HG02884 (cell line): ENCODE measurements around the gene HHAT.
"Not testable (repeated sequence)": the region's sequence is repeated elsewhere in the genome, so short reads cannot be mapped to it uniquely, and the experiment has no call there.

Experiments
- ATAC-seq: cut with Tn5 transposase; IDR thresholded peaks from one replicate; pipeline ENCODE4 v1.9.1; 2021; ENCODE audit warnings: mild to moderate bottlenecking, moderate library complexity; ENCODE audit not compliant: unreplicated experiment

Gene HHAT

GRCh38 chr1:210627755-210628154 lies 299.1 kb downstream of the HHAT start:
- no peak for ATAC-seq

DNA sequence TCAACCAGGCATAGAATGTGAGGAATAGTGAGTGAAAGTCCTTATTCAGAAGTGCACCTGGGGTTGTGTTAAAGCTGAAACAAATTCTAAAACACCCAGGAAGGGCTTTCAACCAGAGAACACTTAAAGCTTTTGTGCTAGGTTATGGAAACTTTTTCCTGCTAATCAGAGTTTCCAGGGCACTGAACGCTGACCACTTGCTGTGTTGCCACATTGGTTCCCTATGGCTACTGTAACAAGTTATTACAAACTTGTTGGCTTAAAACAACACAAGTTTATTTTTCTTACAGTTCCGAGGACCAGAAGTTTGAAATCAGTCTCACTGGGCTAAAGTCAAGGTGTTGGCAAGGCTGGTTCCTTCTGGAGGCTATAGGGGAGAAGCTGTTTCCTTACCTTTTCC lies 300.6 kb downstream of the HHAT start:
- ATAC-seq, result no peak

GRCh38 chr1:210631399-210631798 lies 302.7 kb downstream of the HHAT start:
- ATAC-seq, result no peak

GRCh38 chr1:210633140-210633539 lies 304.4 kb downstream of the HHAT start:
- no peak for ATAC-seq

GRCh38 chr1:210633636-210634035 lies 304.9 kb downstream of the HHAT start:
- no peak for ATAC-seq

DNA sequence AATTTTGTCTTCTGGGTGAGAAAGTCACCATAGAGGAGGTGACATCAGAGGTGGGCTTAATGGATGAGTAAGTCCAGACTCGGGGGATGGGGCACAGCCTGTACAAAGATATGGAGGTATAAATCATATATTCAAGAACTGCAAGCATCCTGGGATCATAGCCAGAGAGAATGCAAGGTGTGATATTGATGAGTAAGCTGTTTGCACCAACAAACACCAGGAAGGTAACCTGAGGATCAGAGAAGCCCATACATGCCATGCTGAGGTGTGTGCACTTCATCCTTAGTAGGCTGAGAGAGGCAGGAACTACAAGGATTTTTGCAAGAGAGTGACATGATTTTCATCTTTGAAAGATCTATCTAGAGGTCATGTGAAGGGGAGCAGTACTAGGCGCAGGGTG lies 306.4 kb downstream of the HHAT start:
- ATAC-seq, result no peak

- ATAC-seq, result no peak
These were observed 312.9 kb downstream of the HHAT start for GRCh38 chr1:210641582-210641981.

- ATAC-seq, result no peak
These were observed 317.0 kb downstream of the HHAT start for GRCh38 chr1:210645582-210646257.

GRCh38 chr1:210646258-210646616 lies 317.5 kb downstream of the HHAT start:
- ATAC-seq, result no peak

DNA sequence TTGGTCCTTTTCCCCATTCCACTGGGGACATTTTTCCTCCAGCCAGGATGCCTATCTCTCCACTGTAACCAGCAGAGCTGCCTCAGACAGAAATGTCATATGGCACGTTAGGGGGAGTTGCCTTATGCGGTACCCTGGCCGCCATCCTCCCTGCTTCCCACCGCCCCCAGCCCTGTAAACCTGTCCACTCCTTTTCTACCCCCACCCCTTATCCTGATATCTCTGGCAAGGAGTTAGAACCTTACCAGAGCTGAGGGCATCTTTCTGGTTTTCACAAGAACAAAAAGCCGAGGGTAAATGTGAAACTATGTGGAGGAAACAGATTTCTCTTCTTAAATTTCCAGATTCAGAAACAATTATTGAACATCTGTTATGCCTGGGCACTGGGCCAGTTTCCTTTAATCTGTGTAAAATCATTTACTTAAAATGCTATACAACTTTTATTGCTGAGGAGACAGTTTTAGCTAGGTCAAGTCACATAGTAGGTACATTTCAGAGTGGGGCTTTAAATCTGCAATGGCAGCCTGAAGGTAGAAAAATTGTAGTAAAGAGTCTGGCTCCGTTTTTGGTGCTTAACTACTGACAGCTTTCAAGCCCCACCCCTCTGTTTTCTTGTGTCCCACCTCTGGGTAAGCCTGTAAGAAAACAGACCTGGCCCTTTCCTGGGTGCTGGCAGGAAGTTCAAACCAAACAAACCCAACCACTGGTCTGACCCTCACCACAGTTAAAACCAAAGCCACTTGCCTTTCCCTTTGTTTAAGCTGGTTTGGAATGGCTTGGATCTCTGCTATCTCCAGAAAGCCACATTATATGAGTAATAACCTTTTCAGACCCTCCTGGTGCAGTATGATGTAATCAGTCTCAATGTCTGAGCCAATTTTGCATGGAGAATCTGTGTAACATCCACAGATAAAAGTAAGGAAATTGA lies 319.0 kb downstream of the HHAT start:
- no peak for ATAC-seq

DNA sequence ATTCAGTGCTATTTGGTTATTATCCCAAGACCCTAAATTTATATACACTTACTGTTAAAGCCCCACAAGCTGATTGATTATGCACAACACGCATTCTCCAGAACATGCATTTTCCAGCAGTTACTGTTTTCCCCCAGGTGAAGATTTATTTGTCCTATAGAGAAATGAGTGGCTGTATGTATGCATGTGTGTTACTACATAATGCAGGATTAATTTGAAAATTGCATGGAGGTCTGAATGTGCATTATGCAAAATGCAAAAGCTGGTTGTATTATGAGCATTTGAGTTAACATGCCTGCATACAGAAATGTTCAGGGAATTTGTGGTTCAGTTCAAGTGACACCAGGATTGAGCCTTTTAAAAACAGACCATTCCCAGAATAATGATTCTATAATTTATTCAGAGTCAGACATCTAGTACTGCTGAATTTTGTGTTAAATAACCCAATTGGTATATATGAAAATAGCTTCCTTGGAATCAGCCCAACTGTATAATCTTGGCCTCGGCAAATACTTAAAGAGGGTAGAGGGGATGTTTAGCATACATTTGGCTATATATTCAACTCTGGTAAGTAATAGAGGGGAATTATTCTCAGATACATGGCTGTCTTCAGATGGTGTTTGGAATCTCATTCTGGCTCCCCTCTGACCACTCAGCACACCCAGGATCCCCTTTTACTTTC lies 320.0 kb downstream of the HHAT start:
- ATAC-seq, result no peak

DNA sequence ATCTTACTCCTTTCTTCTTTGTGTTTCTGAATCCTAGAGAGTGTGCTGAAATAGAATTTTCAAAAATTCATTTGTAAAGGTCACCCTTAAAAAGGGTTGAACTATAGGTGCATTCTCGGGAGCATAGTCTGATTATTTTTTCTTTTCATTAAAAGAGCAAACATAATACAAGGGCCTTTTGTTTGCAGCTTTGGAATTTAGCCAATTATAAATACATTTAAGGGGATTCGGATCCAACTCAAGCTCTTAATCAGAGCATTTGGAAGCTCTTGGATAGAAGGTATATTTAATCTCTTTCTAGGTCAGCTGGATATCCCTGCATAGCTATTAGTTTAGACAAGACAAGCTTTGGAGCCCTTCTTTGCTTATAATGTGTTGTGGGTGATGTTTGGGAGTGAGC lies 321.7 kb downstream of the HHAT start:
- ATAC-seq, result no peak

DNA sequence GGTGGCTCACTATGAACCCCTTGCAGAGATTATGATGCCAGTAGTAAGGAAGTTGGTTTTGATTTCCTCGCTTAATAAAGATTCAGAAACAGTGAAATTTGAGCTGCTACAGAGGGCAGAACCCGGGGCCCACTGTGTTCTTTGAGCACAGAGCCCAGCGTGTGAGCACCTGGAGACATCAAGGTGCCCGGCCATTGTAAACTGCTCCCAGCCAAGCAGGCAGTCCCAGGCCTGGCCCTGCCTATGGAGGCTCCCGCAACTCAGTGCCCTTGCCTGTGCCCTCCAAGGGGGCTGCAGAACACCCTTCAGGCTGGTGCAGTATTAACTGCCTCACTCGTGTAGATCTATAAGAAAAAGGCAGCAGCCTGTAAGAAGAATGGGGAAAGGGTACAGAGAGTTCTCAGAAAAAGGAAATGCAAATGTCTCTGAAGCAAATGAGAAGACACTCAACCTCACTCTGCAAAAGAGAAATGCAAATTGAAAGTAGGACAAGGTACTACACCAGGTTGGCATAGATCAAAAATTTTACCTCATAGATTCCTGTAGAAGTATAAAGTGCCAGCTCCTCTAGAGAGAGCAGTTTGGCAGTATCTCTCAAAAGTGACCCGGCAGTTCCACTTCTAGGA lies 323.7 kb downstream of the HHAT start:
- ATAC-seq, result no peak

DNA sequence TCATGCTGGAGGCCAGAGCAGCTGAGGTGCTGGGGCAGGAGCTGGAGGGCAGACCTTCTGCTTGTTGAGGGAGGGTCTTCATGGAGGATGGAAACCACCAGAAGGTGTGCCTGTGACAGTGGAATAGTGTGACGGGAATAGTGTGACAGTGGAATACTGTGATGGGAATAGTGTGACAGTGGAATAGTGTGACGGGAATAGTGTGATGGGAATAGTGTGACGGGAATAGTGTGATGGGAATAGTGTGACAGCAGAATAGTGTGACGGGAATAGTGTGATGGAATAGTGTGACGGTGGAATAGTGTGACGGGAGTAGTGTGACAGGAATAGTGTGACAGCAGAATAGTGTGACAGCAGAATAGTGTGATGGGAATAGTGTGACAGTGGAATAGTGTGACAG lies 325.1 kb downstream of the HHAT start:
- ATAC-seq, result no peak

DNA sequence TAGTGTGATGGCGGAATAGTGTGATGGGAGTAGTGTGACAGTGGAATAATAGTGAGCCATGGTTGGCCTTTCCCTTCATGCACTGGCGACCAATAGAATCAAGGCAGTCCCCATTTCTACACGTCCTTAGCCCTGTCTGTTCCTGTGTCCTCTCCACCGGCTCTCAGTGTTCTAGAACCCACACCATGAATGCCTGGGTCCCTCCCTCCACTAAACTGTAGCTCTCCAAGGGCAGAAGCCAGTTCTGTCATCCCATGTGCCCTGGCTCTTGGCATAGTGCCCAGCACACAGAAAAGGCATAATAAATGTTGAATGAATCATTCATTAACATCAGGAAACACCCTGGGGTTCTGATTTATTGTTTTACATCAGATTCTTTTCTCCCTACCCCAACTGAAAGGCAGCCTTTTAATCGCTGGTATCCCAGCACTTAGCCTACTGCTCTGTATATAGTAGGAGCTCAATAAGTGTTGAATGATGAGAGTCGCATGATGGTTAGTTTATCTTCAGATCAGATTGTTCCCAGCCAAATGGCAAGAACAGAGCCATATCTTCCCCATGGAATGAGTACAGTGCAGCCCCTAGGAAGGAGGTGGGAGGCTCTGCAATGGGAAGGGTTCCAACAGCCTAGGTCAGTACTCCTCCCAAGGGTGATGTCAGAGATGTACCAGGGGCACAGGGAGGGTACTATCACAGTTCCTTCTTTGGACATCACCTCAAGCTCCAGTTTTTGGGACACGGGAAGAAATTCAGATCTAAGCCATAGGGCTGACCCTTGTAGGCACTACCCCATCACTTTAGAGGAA lies 325.7 kb downstream of the HHAT start:
- ATAC-seq, result no peak

GRCh38 chr1:210655511-210655910 lies 326.8 kb downstream of the HHAT start:
- ATAC-seq, result no peak

DNA sequence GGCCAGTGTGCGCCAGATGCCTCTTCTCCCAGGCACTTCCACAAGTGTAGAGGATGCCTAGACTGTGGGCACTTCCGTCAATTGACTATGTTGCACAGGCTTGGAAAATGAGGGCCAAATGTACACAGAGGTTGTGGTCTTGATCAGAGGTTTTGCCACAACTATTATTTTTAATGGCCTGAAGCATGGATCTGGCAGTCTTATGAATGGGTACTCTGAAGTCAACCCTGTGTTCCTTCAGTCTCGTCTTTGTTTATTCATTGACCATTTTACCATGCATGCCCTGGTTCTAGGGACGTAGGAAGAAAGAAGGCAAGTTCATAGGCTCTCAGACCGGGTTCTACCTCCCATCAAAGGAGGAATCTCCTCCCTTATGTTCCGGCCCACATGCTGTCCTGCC lies 329.1 kb downstream of the HHAT start:
- ATAC-seq, result no peak

DNA sequence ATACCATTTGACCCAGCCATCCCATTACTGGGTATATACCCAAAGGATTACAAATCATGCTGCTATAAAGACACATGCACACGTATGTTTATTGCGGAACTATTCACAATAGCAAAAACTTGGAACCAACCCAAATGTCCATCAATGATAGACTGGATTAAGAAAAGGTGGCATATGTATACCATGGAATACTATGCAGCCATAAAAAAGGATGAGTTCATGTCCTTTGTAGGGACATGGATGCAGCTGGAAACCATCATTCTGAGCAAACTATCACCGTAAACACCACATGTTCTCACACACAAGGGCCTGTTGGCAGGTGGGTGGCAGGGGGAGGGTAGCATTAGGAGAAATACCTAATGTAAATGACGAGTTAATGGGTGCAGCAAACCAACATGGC lies 332.8 kb downstream of the HHAT start:
- ATAC-seq, result not testable (repeated sequence)

DNA sequence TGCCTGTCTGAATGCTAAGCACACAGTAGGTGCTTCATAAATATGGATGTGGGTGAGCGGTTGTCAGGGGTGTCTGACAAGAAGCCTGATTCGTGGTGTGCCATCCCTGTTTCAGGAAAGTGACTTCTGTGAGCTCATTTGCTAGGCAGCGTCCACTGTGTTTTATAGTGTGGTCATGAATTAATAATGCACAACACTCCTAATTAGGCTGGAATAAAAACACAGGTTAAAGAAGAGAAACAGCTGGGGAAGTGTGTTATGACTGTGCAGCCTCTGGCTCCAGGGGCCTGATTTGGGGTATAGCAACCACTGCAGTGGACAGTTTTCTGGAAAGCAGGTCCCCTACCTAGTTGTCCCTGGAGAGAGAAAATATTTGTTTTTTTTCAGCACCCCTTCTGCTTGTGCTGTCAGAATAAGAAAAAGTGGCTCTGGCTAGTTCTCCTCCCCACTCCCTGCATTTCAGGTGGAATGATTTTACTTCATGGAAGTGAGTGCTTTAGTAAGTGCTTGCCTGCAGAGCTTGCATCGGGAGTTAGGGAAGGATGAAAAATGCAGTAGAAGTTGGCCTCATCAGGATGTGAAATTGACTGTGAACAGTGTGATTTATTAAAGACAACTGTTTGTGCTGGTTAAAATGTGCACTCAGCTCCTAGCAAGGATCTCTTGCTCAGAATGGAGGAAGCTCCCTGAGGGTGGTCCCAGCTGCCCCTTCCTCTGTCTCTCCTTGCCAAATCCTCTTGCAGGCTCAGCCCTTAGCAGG lies 333.8 kb downstream of the HHAT start:
- ATAC-seq, result no peak
